Measurements from ENCODE around the gene WDFY4. TPM values are rescaled to one million over a fixed set of nuclear protein-coding genes. Genes with fewer than 3 reads are reported as not detected.

Gene WDFY4
- polyA plus RNA-seq, 1 donor (not counting 4 experiments of a cell fraction or from before 2014, with no cell fraction given), result 0.04 TPM

- DNase-seq (ENCODE audit: low read depth, low spot score) (no peak), FAIRE-seq (no peak)
- no peak overlapping the region for H3K4me3 ChIP-seq (ENCODE audit: control insufficient read depth in 2 of 3, extremely low read depth in 1 of 3, insufficient read depth in 2 of 3, low read depth in 1 of 3, low read length in 3 of 3)
- H3K27me3 ChIP-seq (ENCODE audit: control insufficient read depth, extremely low read depth, insufficient read depth, low read length), result no peaks in the 10 kb centered on the region
- no peaks in the 10 kb centered on the region for H3K79me2 ChIP-seq (ENCODE audit: control insufficient read depth, insufficient read depth, low read length)
- no peak overlapping the region for H3K9ac ChIP-seq (ENCODE audit: control insufficient read depth, extremely low read depth, insufficient read depth, low read length)
- no peaks in the 10 kb centered on the region for H3K9me3 ChIP-seq (ENCODE audit: control insufficient read depth, low read depth, low read length)
- no peaks in the 10 kb centered on the region for H4K20me1 ChIP-seq (ENCODE audit: control insufficient read depth, extremely low read depth, insufficient read depth, low read length)
- no peak overlapping the region for H3K4me2 ChIP-seq (ENCODE audit: control insufficient read depth, extremely low read depth, insufficient read depth, low read depth, low read length)
- no peak for TF ChIP-seq CTCF (optimal IDR thresholded peaks at IDR 0.05 in 1 of 3, IDR thresholded peaks at IDR 0.05 in 1 of 3, conservative IDR thresholded peaks at IDR 0.05 in 1 of 3; ENCODE audit: extremely low read depth in 1 of 3, insufficient read depth in 2 of 3, low read length in 3 of 3)
- TF ChIP-seq EZH2 (IDR thresholded peaks at IDR 0.05; ENCODE audit: low read length), result no peak
- no peaks in the 10 kb centered on the region for H3K9me1 ChIP-seq (ENCODE audit: control insufficient read depth, extremely low read depth, insufficient read depth, low read length)
- H3K36me3 ChIP-seq (ENCODE audit: control insufficient read depth in 2 of 2, extremely low read depth in 1 of 2, insufficient read depth in 2 of 2, low read length in 2 of 2), result no peaks in the 10 kb centered on the region
- H3K4me1 ChIP-seq (ENCODE audit: control insufficient read depth, extremely low read depth, insufficient read depth, low read length), result no peaks in the 10 kb centered on the region
- no peak overlapping the region for H3K27ac ChIP-seq (ENCODE audit: control insufficient read depth, insufficient read depth, low read length)
- H2AFZ ChIP-seq (ENCODE audit: control insufficient read depth, low read length), result no peak overlapping the region
- dilution Hi-C loops (cut with MboI; ENCODE audit: extremely low pct_ligation_motif_present, low sequenced_read_pairs), result no loop called here
These were observed 218.5 kb downstream of the WDFY4 start for GRCh38 chr10:48903151-48903550.

GRCh38 chr10:48904861-48905260 lies 220.2 kb downstream of the WDFY4 start:
- DNase-seq (ENCODE audit: low read depth, low spot score) (no peak), FAIRE-seq (no peak)
- H3K4me1 ChIP-seq (ENCODE audit: control insufficient read depth, extremely low read depth, insufficient read depth, low read length), result no peaks in the 10 kb centered on the region
- H3K4me2 ChIP-seq (ENCODE audit: control insufficient read depth, extremely low read depth, insufficient read depth, low read depth, low read length), result no peak overlapping the region
- no peaks in the 10 kb centered on the region for H3K9me1 ChIP-seq (ENCODE audit: control insufficient read depth, extremely low read depth, insufficient read depth, low read length)
- no peak overlapping the region for H2AFZ ChIP-seq (ENCODE audit: control insufficient read depth, low read length)
- H3K9ac ChIP-seq (ENCODE audit: control insufficient read depth, extremely low read depth, insufficient read depth, low read length), result no peak overlapping the region
- no peaks in the 10 kb centered on the region for H3K79me2 ChIP-seq (ENCODE audit: control insufficient read depth, insufficient read depth, low read length)
- no peaks in the 10 kb centered on the region for H3K27me3 ChIP-seq (ENCODE audit: control insufficient read depth, extremely low read depth, insufficient read depth, low read length)
- no peaks in the 10 kb centered on the region for H3K36me3 ChIP-seq (ENCODE audit: control insufficient read depth in 2 of 2, extremely low read depth in 1 of 2, insufficient read depth in 2 of 2, low read length in 2 of 2)
- no peak overlapping the region for H3K4me3 ChIP-seq (ENCODE audit: control insufficient read depth in 2 of 3, extremely low read depth in 1 of 3, insufficient read depth in 2 of 3, low read depth in 1 of 3, low read length in 3 of 3)
- no peak for TF ChIP-seq CTCF (optimal IDR thresholded peaks at IDR 0.05 in 1 of 3, IDR thresholded peaks at IDR 0.05 in 1 of 3, conservative IDR thresholded peaks at IDR 0.05 in 1 of 3; ENCODE audit: extremely low read depth in 1 of 3, insufficient read depth in 2 of 3, low read length in 3 of 3)
- TF ChIP-seq EZH2 (IDR thresholded peaks at IDR 0.05; ENCODE audit: low read length), result no peak
- no peak overlapping the region for H3K27ac ChIP-seq (ENCODE audit: control insufficient read depth, insufficient read depth, low read length)
- no peaks in the 10 kb centered on the region for H3K9me3 ChIP-seq (ENCODE audit: control insufficient read depth, low read depth, low read length)
- no peaks in the 10 kb centered on the region for H4K20me1 ChIP-seq (ENCODE audit: control insufficient read depth, extremely low read depth, insufficient read depth, low read length)
- dilution Hi-C loops (cut with MboI; ENCODE audit: extremely low pct_ligation_motif_present, low sequenced_read_pairs), result no loop called here

Measured in keratinocyte (primary cell).